GM21381 (cell line): Measurements from ENCODE around the gene CLK1.
"Not testable (repeated sequence)": the region's sequence is repeated elsewhere in the genome, so short reads cannot be mapped to it uniquely, and the experiment has no call there.

ENCODE experiments used
- ATAC-seq: cut with Tn5 transposase; IDR thresholded peaks from one replicate; pipeline ENCODE4 v1.9.1; 2021; ENCODE audit warnings: mild to moderate bottlenecking, moderate library complexity; ENCODE audit not compliant: unreplicated experiment

Gene CLK1

DNA sequence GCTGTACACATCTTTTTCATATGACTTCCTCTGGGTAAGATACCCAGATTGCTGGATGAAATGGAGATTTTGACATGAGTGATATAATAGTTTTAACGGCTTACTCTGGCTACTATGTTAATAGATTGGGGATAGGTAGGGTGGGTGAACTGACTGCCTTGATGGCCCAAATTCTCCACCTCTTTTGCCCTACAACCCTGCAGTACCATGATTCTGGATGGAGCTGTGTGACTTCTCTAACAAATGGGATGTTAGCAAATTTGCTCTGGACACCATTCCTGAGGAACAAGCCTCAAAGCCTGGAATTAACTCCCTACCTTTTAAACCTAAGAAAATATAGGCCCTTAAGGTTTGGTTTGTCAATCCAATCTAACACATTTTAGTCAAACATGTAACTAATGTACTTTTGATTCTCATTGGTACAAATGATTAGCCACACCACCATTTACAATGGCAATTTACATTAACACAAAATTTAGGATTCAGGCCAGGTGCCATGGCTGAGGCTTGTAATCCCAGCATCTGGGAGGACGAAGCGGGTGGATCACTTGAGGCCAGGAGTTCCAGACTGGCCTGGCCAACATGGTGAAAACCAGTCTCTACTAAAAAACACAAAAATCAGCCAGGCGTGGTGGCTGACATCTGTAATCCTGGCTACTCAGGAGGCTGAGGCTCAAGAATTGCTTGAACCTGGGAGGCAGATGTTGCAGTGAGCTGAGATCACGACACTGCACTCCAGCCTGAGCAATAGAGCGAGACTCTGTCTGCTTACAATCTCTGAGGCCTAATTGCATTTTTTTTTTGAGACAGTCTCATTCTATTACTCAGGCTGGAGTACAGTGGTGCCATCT, 12.8 kb downstream of the CLK1 start:
- no peak for ATAC-seq

DNA sequence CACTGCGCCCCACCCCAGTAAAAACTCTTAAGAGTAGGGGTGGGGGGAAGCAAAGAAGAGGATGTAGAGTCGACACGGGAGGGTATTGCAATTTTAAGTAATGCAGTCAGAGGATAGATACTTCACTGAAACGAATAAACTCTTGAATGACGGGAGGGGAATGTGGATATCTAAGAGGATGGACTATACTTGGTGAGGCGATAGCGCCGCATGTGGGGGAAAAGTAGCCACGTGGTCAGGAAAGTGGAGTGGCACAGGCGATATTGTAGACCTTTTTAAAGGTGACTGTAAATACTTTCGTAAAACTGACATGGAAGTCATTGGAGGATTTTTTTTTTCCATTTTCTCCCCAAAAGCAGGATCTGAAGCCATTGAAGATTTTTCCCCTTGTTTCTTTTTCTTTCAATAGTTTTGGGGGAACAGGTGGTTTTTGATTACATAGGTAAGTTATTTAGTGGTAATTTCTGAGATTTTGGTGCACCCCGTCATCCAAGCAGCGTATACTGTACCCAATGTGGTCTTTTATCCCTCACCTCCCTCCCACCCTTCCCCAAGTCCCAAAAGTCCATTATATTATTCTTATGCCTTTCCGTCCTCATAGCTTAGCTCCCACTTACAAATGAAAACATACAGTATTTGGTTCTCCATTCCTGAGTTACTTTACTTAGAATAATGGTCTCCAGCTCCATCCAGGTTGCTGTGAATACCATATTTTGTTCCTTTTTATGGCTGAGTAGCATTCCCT, 13.8 kb downstream of the CLK1 start:
- no peak for ATAC-seq

DNA sequence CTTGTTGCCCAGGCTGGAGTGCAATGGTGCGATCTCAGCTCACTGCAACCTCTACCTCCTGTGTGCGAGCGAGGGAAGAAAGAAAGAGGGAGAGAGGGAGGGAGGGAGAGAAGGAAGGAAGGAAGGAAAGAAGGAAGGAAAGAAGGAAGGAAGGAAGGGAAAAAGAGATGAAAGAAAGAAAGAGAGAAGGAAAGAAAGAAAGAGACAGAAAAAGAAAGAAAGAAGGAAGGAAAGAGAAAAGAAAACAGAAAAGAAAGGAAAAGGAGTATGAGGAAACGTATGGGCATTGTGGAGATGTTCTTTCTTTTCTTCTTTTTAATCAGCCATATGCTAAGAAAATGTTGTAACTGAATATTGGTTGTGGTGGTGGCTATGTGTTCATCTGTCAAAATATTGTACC, 16.5 kb downstream of the CLK1 start:
- no peak for ATAC-seq

DNA sequence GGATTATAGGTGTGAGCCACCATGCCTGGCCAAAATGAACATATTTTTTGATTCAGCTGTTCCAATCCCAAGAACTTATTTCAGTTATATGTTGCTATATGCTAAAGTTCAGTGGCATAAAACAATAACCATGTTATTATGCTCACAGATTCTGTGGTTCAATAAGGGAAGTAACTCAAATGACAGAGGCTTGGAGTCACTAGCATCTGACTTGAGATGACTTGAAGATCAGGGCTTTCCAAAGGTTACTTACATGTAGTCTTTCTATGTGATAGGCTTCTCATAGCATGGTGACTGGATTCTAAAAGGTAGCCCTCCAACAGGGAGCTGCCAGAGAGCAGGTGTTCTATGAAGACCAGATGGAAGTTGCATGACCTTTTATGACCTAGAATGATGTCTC, 17.2 kb downstream of the CLK1 start:
- ATAC-seq = no peak

DNA sequence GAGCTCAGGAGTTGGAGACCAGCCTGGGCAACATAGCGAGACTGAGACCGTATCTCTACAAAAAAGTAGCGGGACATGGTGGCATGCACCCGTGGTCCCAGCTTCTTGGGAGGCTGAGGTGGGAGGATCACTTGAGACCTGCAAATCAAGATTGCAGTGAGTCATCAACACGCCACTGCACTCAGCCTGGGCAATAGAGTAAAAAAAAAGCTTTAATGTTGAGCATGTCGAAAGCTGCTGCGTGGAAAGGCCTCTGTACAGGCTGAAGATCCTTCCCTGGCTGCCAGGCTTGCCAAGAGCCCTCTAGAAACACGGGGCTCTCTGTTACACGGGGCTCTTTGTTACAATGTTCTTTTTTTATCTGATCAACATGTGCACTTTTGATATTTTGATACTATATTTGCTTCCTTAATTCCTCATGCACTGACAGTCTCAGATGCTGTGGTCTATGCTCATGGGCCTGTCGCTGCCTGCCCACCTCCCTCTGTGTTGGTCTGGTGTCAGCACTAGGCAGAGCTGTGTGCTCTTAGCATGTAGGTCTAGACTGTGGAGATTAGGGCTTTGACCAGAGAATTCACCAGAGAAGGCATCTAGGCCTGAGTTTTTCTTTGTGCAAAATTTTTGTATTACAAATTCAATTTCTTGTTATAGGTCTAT, 18.7 kb downstream of the CLK1 start:
- ATAC-seq = no peak

DNA sequence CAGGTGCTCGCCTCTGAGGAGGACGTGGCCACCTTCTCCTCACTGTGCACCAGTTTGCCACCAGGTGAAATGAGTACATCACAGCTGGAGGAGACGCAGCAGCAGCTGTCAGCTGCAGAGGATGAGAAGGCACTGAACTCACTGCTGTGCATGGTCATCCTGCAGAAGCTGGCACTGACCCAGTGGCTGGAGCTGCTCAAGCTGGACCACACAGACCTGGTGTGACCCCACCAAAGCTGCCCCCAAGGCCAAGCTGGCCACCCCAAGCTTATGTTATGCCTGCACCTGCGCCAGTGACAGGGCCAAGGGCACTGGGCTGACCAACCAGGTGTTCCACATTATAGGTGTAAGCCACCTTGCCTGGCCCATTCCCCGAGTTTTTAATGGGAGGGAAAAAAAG, 19.3 kb downstream of the CLK1 start:
- ATAC-seq = no peak

DNA sequence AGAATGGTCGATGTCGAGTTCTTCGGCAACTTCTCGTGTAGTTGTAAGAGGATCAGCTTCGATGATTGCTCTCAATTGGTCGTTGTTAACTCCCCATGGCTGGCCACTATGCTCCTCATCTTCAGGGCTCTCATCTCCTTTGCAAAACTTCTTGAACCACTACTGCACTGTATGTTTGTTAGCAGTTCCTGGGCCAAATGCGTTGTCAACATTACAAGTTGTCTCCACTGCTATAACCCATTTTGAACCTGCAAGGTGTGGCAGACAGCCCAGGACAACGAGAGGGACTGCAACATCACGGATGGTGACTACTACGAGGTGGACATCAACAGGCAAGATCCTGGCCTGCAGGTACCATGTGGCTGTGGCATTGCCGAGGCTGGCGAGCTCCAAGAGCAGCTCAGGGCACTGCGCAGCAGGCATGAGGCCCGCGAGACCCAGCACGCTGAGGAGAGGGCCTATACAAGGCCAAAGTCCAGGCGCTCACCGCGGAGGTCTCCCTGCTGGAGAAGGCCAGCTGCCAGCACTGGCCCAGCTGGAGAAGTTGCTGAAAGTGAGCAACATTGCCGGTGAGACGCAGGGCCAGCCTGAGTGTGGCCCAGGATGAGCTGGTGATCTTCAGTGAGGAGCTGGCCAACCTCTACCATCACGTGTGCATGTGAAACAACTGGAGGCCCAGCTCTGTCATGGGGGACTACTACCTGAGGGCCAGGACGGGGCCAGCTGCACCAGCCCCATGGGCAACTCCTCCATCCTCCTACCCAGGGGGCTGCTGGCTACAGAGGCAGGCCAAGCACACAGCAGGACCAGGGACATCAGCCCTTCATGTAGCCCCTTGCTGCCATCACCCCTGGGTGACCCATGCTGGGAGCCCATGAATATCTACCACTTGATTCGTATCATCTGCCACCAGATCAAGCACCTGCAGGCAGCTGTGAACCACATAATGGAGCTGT, 20.2 kb downstream of the CLK1 start:
- ATAC-seq = no peak

DNA sequence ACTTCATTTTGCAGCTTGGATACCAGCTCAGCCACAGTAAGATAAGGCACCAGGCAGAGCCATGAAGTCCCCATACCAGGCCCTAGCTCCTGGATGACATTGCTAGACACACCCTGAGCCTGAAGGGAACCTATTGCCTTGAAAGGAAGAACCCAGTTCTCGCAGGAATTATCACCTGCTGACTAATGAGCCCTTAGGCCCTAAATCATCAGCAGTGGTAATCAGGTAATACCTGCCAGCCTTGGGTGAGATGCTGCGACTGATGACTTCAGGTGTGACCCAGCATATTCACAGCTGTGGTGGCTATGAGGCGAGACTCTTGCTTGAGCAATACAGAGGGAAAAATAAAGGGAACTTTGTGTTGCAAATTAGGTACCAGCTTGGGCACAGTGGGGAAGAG, 24.9 kb downstream of the CLK1 start:
- ATAC-seq = no peak

DNA sequence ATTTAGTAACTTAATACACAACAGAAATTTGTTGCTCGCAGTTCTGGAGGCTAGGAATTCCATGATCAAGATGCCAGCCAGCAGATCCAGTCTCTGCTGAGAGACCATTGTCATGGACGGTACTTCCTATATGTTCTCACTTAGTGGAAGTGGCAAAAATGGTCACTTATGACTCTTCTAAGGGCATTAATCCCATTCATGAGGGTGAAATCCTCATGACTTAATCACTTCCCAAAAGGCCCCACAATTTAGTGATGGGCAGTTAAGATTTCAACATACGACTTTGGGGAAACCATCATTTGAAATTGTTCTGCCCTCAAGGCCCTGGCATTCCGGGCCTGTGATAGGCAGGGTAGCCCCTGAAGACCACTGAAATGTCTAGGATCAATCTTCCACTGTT, 29.8 kb downstream of the CLK1 start:
- ATAC-seq = no peak

DNA sequence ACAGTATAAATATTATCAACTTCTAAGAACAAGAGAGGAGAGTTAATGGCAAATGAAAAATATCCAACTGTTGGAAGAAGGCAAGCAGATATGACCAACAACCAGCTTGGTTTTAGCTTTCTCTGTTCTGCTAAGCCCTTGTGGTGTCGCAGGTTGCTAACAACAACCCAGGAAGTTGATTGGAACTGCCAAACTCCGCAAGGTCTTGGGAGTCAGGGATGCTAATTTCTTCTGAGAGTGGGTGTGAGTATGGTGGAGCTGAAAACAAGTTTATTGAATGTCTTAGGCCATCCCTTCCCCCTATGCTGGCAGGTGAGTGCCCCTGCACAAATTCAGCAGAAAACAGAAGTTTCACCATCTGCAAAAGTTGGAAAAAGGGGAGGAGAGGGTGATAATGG, 35.2 kb downstream of the CLK1 start:
- ATAC-seq = no peak

DNA sequence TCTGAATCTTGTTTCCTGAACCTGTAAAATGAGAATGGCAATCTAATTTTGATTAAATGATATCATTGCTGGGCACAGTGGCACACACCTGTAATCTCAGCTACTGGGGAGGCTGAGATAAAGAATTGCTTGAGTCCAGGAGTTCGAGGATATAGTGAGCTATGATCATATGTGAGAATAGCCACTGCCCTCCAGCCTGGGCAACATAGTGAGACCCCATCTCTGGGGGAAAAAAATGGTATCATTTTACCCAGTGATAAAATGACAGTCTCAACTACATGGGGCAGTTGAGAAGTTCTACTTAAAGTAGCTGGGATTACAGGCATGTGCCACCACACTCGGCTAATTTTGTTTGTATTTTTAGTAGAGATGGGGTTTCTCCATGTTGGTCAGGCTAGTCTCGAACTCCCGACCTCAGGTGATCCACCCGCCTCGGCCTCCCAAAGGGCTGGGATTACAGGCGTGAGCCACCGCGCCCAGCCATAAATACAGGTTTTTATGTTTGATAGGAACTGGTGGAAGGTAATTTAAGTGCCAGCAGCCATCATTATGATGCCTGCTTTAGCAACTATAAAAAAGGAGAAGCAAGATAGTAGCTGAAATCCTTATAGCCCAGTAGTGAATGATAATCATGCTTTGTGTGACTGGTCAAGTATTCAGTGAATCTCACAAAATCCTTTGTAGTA, 35.7 kb downstream of the CLK1 start:
- ATAC-seq = no peak

DNA sequence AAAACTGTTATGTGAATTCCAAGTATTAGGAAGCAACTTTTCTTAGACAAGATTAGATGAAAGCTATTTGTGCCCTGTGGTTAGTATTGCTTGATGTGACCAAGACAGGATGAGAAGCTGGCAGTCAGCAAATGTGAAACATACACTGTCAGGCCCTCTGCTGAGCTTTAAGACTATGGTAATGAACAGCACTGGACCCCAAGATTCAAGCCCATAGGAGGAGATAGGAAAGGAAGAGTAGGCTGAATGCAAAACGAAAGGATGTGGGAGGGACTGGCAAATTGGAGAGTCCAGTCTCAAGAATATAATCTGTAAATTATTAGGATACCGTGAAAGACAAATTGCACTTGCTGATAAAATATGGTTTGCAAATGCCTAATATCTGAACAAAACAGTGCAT, 36.4 kb downstream of the CLK1 start:
- no peak for ATAC-seq

DNA sequence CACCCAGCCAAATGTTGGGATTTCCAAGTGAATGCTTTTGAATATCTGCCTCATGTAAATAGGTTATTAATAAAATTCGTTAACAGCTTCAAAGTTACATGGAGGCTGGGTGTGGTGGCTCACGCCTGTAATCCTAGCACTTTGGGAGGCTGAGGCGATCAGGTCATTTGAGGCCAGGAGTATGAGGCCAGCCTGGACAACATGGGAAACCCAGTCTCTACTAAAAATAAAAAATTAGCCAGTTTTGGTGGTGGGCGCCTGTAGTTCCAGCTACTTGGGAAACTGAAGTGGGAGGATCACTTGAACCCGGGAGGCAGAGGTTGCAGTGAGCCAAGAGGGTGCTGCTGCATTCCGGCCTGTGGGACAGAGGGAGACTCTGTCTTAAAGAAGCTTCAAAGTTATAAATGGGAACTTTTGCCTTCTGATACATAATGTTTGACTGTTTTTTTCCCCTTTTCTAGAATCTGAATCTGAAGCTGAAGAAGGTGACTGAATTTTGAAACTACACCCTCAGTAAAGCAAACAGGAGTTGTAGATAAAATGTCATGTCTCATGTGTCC, 42.7 kb downstream of the CLK1 start:
- ATAC-seq = no peak

DNA sequence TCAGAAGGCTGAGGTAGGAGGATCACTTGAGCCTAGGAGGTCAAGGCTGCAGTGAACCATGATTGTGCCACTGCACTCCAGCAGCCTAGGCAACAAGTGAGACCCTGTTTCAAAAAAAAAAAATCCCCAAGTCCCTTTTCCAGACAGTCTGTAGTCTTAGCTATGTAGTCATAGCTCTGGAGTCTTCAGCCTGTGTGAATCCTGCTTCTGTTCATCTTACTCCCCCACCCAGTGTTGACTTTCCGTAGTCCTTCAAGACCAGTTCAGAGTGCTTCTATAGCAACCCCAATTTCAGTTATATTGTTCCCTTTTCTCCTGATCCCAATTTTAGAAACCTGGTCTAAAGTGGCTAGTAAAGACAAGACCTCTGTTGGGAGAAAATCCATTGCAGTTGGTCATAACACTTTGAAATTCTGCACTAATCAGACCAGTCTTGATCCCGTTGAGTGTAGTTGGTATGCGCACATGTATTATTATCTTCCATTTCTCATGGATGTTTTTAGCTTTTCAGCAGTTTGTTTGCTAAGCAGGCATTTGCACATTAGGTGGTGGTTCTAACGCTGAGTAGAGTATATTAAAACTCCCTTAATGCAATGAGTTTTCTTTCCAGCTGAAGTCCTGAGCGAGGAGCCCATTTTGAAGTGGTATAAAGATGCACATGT, 43.8 kb downstream of the CLK1 start:
- ATAC-seq = no peak

DNA sequence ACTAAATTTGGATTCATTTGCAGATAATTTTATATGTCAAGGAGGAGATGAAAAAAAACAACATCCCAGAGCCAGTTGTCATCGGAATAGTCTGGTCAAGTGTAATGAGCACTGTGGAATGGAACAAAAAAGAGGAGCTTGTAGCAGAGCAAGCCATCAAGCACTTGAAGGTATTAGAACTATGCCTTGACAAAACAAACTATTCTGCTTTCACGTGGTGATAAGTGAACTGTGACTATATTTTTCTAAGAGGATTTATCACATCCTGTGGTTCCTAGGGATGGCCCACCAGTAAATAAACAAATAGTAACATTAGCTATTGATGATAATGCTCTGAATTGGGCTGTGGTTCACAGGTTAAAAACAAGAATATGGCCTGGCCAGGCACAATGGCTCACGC, 45.7 kb downstream of the CLK1 start:
- not testable (repeated sequence) for ATAC-seq

DNA sequence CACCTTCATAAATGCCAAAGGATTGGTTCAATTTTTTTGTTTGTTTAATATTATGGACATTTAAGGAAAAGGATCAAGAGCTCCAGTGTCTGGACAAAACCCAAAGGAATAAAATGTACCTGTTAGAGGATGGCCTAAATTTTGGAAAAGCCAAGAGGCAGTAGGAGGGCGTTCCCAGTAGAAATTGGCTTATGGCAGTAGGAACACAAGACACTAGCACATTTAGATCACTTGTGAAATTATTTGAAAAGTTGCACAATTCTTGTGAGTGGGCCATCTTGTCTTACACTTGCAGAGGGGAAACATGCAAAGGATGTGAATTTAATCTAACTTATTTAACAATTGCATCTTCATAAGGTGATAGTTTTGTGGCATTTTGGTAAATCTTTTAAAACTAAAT, 49.5 kb downstream of the CLK1 start:
- no peak for ATAC-seq

DNA sequence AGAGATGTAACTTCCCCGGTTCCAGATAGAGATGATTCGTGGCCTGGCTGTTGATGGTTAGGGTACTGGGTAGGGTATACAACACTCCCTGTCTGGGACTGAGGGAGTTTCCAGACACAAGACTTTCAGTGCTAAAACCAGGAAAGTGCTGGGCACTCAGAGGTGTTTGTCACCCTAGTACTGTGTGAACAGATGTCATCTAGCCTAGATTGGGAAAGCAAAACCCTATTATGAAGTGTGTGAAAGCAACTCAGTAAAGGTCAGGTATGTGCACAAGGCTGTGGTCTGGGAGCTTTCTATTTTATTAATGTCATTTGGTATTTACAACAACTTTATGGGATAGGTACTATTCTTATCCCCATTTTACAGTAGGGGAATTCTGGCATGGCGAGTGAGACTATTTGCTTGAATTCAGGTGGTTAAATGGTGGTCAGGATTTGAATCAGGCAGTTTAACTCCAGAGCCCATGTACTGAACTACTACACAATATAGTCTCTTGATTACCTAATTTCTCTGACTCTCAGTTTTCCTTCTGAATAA, 50.1 kb downstream of the CLK1 start:
- no peak for ATAC-seq

DNA sequence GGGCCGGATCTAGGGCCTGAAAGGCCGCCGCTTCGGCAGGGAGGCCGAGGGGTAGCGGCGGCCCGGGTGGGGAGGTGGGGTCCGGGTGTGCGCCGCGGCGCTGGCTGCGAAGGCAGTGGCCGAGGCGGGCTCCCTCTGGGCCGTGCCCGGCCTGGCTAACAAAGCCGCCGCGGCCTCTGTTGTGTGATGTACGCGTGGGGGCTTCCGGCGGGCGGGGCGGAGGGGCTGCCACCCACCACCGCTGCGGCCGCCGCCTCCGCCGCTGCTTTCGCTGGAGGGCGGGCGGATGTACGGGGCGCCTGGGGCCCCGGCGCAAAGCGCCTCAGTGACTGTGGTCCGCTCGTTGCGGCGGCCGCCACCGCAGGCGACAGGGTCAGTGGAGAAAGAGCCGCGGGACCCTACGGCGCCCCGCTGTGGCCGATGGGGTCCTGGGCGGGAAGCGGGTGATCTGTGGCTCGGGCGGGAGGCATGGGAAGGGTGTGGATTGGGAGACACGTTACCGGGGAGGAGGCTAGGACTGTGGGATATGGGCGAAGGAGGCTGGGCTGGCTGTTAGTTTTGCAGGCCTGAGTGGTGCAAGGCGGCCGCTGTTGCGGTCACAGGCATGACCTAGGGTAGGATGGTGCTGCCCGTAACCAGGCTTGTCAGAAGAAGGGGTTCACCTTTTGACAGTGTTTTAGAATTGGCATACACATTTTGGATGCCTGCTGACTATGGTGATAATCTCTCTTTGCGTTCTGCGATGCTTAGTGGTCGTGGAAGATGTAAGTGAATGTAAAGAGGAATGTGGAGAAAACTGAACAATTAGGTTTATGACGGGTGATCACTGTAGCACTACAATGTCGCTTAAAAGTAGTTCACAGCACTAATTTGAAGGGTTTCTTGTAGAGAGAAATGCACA, 52.1 kb downstream of the CLK1 start:
- peak; percentile 40 for ATAC-seq
